ENCODE results near the gene HOXA1.

HOXA1 gene

DNA sequence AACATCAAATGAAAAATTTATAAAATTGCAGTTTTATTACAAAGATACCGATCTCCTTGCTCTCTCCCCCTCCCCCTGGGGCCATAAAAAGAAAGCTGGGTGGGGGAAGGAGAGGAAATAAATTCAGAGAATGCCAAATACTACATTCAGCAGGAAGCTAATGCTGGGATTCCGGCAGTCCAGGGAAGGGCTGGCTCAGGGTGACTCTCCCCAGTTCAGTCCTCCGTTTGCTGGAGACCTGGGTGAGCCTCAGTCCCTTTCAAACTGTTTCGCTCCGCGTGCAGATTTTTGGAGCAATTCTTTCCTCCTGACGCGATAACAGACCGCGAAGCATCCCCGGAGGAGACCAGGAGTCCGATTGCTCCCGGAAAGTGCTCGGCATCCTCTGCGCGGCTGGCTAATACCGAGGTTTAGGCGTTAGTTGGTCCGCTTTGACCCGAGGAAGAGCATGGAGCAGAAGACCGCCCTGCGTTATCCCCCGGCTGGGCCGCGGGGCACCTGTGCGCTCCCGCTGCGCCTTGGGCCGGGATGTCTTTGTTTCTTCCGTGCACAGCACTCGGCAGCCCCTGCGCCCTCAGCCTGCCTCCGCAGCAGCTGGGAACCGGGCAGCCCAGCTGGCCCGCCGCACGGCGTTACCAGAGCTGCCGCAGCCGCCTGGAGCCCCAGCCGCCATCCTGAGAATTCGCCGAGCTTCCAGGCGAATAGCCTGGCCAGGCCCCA is 10.5 kb upstream of the HOXA1 start:
- TF ChIP-seq TEAD4 (IDR thresholded peaks at IDR 0.05) (no peak), ZBTB7A (IDR thresholded peaks at IDR 0.05; ENCODE audit: low read depth) (no peak)

DNA sequence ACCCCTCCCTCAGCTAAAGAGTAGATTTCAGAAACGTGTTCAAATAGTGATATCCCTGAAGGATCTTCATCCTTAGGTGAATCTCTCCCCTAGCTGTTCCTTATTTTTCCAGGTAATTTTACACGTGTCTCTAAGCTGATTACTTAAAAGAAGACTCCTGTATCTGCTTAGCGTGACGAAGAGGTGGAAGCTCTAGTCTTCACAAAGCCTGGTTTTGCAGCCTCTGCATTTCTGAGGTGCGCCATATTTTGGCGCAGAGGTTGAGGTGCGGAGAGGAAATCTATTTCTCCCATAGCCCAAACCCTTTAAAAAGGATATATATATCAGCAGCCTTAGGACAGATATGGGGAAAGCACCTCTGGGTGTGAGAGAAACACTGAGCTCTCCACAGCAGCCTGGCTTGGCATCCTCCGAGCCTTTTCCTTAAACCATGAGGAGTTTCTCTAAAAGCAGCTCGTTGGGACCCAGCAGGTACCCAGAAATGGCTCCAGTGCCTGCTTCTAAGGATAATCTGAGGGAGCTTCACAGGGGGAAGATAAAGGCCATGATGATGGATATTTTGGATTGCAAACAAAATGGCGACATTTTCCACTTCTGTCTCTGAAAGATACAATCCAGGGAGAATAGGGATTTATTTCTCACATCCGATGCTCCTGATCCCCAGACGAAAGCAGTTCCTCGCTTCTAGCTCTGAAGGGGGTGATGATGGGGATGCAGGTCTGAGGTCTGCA is 9.7 kb upstream of the HOXA1 start:
- TF ChIP-seq, protein P1, sequence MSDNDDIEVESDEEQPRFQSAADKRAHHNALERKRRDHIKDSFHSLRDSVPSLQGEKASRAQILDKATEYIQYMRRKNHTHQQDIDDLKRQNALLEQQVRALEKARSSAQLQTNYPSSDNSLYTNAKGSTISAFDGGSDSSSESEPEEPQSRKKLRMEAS (IDR thresholded peaks at IDR 0.05), result no peak
- TF ChIP-seq CEBPB (IDR thresholded peaks at IDR 0.05) (no peak), TAF1 (IDR thresholded peaks at IDR 0.05; ENCODE audit: low read depth) (no peak), FOXM1 (IDR thresholded peaks at IDR 0.05; ENCODE audit: borderline replicate concordance, low read depth) (no peak), EGR1 (IDR thresholded peaks at IDR 0.05) (no peak), TEAD4 (IDR thresholded peaks at IDR 0.05) (no peak), NFIC (IDR thresholded peaks at IDR 0.05) (no peak), YY1 (IDR thresholded peaks at IDR 0.05; ENCODE audit: low read depth) (no peak), ZBTB7A (IDR thresholded peaks at IDR 0.05; ENCODE audit: low read depth) (no peak), EP300 (IDR thresholded peaks at IDR 0.05; ENCODE audit: borderline replicate concordance) (no peak), RAD21 (IDR thresholded peaks at IDR 0.05; ENCODE audit: low read depth) (no peak), TCF12 (IDR thresholded peaks at IDR 0.05; ENCODE audit: low read depth) (no peak), CREB1 (IDR thresholded peaks at IDR 0.05; ENCODE audit: low read depth) (no peak)
- TF ChIP-seq, protein P2, sequence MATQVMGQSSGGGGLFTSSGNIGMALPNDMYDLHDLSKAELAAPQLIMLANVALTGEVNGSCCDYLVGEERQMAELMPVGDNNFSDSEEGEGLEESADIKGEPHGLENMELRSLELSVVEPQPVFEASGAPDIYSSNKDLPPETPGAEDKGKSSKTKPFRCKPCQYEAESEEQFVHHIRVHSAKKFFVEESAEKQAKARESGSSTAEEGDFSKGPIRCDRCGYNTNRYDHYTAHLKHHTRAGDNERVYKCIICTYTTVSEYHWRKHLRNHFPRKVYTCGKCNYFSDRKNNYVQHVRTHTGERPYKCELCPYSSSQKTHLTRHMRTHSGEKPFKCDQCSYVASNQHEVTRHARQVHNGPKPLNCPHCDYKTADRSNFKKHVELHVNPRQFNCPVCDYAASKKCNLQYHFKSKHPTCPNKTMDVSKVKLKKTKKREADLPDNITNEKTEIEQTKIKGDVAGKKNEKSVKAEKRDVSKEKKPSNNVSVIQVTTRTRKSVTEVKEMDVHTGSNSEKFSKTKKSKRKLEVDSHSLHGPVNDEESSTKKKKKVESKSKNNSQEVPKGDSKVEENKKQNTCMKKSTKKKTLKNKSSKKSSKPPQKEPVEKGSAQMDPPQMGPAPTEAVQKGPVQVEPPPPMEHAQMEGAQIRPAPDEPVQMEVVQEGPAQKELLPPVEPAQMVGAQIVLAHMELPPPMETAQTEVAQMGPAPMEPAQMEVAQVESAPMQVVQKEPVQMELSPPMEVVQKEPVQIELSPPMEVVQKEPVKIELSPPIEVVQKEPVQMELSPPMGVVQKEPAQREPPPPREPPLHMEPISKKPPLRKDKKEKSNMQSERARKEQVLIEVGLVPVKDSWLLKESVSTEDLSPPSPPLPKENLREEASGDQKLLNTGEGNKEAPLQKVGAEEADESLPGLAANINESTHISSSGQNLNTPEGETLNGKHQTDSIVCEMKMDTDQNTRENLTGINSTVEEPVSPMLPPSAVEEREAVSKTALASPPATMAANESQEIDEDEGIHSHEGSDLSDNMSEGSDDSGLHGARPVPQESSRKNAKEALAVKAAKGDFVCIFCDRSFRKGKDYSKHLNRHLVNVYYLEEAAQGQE (IDR thresholded peaks at IDR 0.05; ENCODE audit: low read depth), result no peak
- TF ChIP-seq, protein P3, sequence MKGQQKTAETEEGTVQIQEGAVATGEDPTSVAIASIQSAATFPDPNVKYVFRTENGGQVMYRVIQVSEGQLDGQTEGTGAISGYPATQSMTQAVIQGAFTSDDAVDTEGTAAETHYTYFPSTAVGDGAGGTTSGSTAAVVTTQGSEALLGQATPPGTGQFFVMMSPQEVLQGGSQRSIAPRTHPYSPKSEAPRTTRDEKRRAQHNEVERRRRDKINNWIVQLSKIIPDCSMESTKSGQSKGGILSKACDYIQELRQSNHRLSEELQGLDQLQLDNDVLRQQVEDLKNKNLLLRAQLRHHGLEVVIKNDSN (IDR thresholded peaks at IDR 0.05), result no peak

DNA sequence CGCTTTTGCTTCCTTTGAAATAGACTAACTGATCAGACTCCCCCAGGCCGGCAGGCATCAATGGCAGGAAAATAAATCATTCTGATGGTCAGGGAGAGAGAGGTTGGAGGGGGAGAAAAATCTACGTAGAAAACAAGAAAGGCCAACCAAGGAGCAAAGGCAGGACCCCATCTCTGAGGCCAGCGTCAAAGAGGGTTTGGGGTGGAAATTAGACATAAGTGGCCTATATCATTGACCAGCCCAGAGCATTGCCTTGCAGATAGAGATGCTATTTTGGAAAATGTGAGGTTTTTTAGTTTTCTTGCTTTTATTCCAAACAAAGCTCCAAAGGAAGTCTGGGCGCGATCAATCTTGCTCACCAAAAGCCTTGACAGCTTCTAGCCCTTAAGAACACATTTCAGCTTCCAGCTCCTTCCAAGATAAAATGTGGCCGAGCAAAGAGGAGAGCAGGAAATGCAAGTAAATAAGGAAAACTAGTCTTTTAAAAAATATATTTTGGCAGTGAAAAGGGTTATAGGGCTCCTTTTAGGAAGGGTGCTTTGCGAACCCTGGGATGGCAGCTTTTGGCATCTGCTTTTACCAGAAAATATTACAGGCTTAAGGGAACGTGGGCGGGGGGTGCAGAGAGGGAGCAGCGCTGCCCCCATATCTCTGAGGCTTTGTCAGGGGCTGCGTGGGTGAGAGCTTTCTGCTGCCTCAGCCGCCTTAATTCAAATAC is 8.7 kb upstream of the HOXA1 start:
- TF ChIP-seq NFIC (IDR thresholded peaks at IDR 0.05), result no peak
- no peak for TF ChIP-seq TCF12 (IDR thresholded peaks at IDR 0.05; ENCODE audit: low read depth)
- TF ChIP-seq EP300 (IDR thresholded peaks at IDR 0.05; ENCODE audit: borderline replicate concordance), result no peak
- TF ChIP-seq, protein P1 (IDR thresholded peaks at IDR 0.05), result no peak
- no peak for TF ChIP-seq CREB1 (IDR thresholded peaks at IDR 0.05; ENCODE audit: low read depth)
- no peak for TF ChIP-seq CEBPB (IDR thresholded peaks at IDR 0.05)

DNA sequence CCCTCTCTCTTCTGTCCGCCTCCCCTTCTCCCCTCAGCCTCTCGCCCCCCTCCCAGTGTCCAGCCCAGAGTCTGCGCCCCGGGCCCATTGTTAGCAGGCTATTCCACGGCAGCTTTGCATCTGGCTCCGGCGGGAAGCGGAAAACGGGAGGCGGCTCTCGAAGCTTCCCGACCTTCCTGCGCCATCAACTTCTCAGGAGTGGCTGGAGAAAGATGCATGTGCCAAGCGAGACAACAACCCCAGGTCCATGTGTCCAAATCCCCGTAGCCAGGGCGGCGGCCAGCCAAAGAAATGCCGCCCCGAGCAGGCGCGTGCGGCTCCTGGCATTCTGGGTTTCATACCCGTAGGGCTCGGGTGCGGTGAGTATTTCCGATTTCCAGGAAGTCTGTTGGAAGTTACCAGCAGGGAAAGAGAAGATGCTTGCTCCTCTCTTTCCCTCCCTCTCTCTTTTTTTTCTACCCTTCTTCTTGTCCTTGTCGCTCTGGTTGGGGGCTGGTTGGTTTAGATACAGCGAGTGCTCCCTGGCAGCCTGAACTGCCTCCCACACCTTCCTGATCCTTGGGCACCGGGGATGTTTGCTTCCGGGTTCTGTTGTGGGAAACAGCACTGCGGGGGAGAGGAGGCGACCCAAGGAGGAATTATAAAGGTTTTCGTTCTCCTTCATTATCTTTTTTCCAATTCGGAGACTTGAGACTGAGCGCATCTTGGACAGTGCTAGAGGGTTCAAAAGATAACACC is 7.9 kb upstream of the HOXA1 start:
- TF ChIP-seq RAD21 (IDR thresholded peaks at IDR 0.05; ENCODE audit: low read depth) (no peak), TCF12 (IDR thresholded peaks at IDR 0.05; ENCODE audit: low read depth) (no peak), CEBPB (IDR thresholded peaks at IDR 0.05) (no peak), TAF1 (IDR thresholded peaks at IDR 0.05; ENCODE audit: low read depth) (no peak), YY1 (IDR thresholded peaks at IDR 0.05; ENCODE audit: low read depth) (no peak), EGR1 (IDR thresholded peaks at IDR 0.05) (no peak), CREB1 (IDR thresholded peaks at IDR 0.05; ENCODE audit: low read depth) (no peak)
- TF ChIP-seq, protein P2 (IDR thresholded peaks at IDR 0.05; ENCODE audit: low read depth), result no peak
- TF ChIP-seq, protein P1 (IDR thresholded peaks at IDR 0.05), result no peak

Data from Ishikawa (cell line).